PFSK-1 (cell line): ENCODE results near the gene GPM6B.

ENCODE experiments used
- FOXP2 ChIP-seq: optimal IDR thresholded peaks from 2 replicates; pipeline ENCODE3; 2011; ENCODE audit warnings: borderline replicate concordance, control low read depth, inconsistent platforms; ENCODE audit not compliant: insufficient read depth; ENCODE audit errors: extremely low read length, extremely low read depth
- POLR2AphosphoS5 ChIP-seq: IDR thresholded peaks from 2 replicates; pipeline ENCODE4 v1.6.1; 2012; ENCODE audit warnings: low read depth, mild to moderate bottlenecking, control low read depth, low read length, moderate library complexity
- REST ChIP-seq, 2 experiments: IDR thresholded peaks; 2 replicates each; pipeline versions ENCODE4 v1.6.1 to v1.8.0; 2011 to 2012; ENCODE audit warnings: low read depth in 2 of 2, low read length in 2 of 2, control low read depth in 1 of 2, inconsistent platforms in 1 of 2, mild to moderate bottlenecking in 1 of 2, moderate library complexity in 1 of 2; ENCODE audit not compliant: insufficient read depth in 1 of 2
- SIN3A ChIP-seq: IDR thresholded peaks from 2 replicates; pipeline ENCODE4 v1.6.1; 2012; ENCODE audit warnings: mild to moderate bottlenecking, low read length, moderate library complexity, borderline replicate concordance; ENCODE audit not compliant: insufficient read depth
- TAF1 ChIP-seq: IDR thresholded peaks from 2 replicates; pipeline ENCODE4 v1.6.1; 2012; ENCODE audit warnings: low read length, control low read depth, borderline replicate concordance; ENCODE audit not compliant: insufficient read depth

GPM6B gene

GRCh38 chrX:13857804-13858203 is 40.9 kb upstream of the GPM6B start:
- TF ChIP-seq POLR2AphosphoS5 (no peak), SIN3A (no peak), TAF1 (no peak), REST (IDR thresholded peaks at IDR 0.05; ENCODE audit: insufficient read depth in 1 of 2, low read depth in 2 of 2, low read length in 2 of 2) (no peak), FOXP2 (no peak)

- TF ChIP-seq FOXP2 (no peak), POLR2AphosphoS5 (no peak), SIN3A (no peak)
These were observed 39.0 kb upstream of the GPM6B start for GRCh38 chrX:13855689-13856450.

- TF ChIP-seq REST (IDR thresholded peaks at IDR 0.05; ENCODE audit: insufficient read depth in 1 of 2, low read depth in 2 of 2, low read length in 2 of 2) (no peak), FOXP2 (no peak), TAF1 (no peak), SIN3A (no peak), POLR2AphosphoS5 (no peak)
These were observed 37.1 kb upstream of the GPM6B start for GRCh38 chrX:13854003-13854402.

- TF ChIP-seq POLR2AphosphoS5 (no peak), FOXP2 (no peak), REST (IDR thresholded peaks at IDR 0.05; ENCODE audit: insufficient read depth in 1 of 2, low read depth in 2 of 2, low read length in 2 of 2) (no peak), TAF1 (no peak), SIN3A (no peak)
These were observed 35.3 kb upstream of the GPM6B start for GRCh38 chrX:13852001-13852695.

GRCh38 chrX:13845721-13846378 is 29.0 kb upstream of the GPM6B start:
- no peak for TF ChIP-seq TAF1
- no peak for TF ChIP-seq FOXP2
